H1 (cell line): ENCODE data around the gene ANP32D. TPM values are rescaled to one million over a fixed set of nuclear protein-coding genes. Genes with fewer than 3 reads are reported as not detected.

Source experiments
- CTCF ChIA-PET: fragments of 300-600 bp; sonication (Branson Sonifier 250); formaldehyde crosslinking; loops from one replicate; lab custom pipeline; 2021; ENCODE audit not compliant: partially characterized antibody; lab: Charles Lee
- POLR2A ChIA-PET: fragments of 300-600 bp; sonication (Branson Sonifier 250); formaldehyde crosslinking; loops from one replicate; lab custom pipeline; 2021; ENCODE audit warnings: inconsistent platforms; ENCODE audit not compliant: partially characterized antibody; lab: Charles Lee
- DNase-seq, 2 experiments: peaks; one replicate each; pipeline versions ENCODE4 v3.0.0 to v3.0.0-alpha.2; 2010 to 2022; ENCODE audit warnings: low spot score in 2 of 2, low read depth in 1 of 2, mixed read lengths in 1 of 2
- FAIRE-seq: peaks from 2 replicates; lab custom pipeline; 2011; peaks lifted over from hg19 to GRCh38; lab: Jason Lieb, UNC
- H2AFZ ChIP-seq: 2 replicates; pipeline ENCODE4 v1.8.1; 2012; ENCODE audit warnings: low read length, inconsistent platforms
- H2AK5ac ChIP-seq: 2 replicates; pipeline ENCODE4 v1.6.1; 2013; ENCODE audit warnings: low read depth, low read length
- H2BK120ac ChIP-seq: replicated peaks from 2 replicates; pipeline ENCODE3; 2013; ENCODE audit warnings: low read depth, low read length, inconsistent platforms
- H2BK12ac ChIP-seq: 2 replicates; pipeline ENCODE4 v1.6.1; 2013; ENCODE audit warnings: low read depth, low read length
- H2BK15ac ChIP-seq: 2 replicates; pipeline ENCODE4 v1.6.1; 2013; ENCODE audit warnings: low read length
- H2BK20ac ChIP-seq: 2 replicates; pipeline ENCODE4 v1.6.1; 2013; ENCODE audit warnings: low read length
- H2BK5ac ChIP-seq: 2 replicates; pipeline ENCODE4 v1.6.1; 2013; ENCODE audit warnings: low read depth, low read length
- H3K14ac ChIP-seq: 2 replicates; pipeline ENCODE4 v1.6.1; 2013; ENCODE audit warnings: inconsistent platforms; ENCODE audit not compliant: insufficient read length
- H3K18ac ChIP-seq: 2 replicates; pipeline ENCODE4 v1.6.1; 2013; ENCODE audit warnings: low read length; ENCODE audit errors: extremely low read depth
- H3K23ac ChIP-seq: 2 replicates; pipeline ENCODE4 v1.6.1; 2013; ENCODE audit warnings: inconsistent platforms; ENCODE audit not compliant: insufficient read length
- H3K23me2 ChIP-seq: 2 replicates; pipeline ENCODE4 v1.6.1; 2013; ENCODE audit warnings: low read depth, low read length
- H3K27ac ChIP-seq: 2 replicates; pipeline ENCODE4 v1.6.1; 2011; ENCODE audit warnings: low read depth, low read length, inconsistent platforms
- H3K27me3 ChIP-seq, 4 experiments: replicated peaks in 1 of 4; 1 replicate in 1 of 4; 2 replicates in 3 of 4; pipeline versions ENCODE4 v1.6.1 to v1.8.1; 2011 to 2013; ENCODE audit warnings: low read length in 3 of 4, mild to moderate bottlenecking in 3 of 4, inconsistent platforms in 2 of 4, mixed read lengths in 2 of 4, moderate library complexity in 1 of 4; ENCODE audit not compliant: control insufficient read depth in 3 of 4, insufficient read depth in 3 of 4; ENCODE audit errors: extremely low read depth in 1 of 4
- H3K36me3 ChIP-seq, 4 experiments: 2 replicates each; pipeline versions ENCODE4 v1.6.1 to v1.8.1; 2011 to 2013; ENCODE audit warnings: mild to moderate bottlenecking in 4 of 4, low read length in 3 of 4, moderate library complexity in 2 of 4, control low read depth in 1 of 4, inconsistent platforms in 1 of 4; ENCODE audit not compliant: insufficient read depth in 4 of 4, control insufficient read depth in 2 of 4
- H3K4ac ChIP-seq: replicated peaks from 2 replicates; pipeline ENCODE3; 2013; ENCODE audit warnings: low read length, low read depth, mixed read lengths, inconsistent platforms; ENCODE audit not compliant: insufficient read length
- H3K4me1 ChIP-seq, 4 experiments: replicated peaks in 1 of 4; 1 replicate in 1 of 4; 2 replicates in 3 of 4; pipeline versions ENCODE4 v1.6.1 to v1.8.1; 2011 to 2013; ENCODE audit warnings: low read length in 3 of 4, inconsistent platforms in 2 of 4, mixed read lengths in 1 of 4; ENCODE audit not compliant: insufficient read depth in 4 of 4, control insufficient read depth in 3 of 4
- H3K4me2 ChIP-seq, 2 experiments: 2 replicates each; pipeline versions ENCODE4 v1.6.1 to v1.8.1; 2011 to 2013; ENCODE audit warnings: low read depth in 2 of 2, low read length in 2 of 2, control low read depth in 1 of 2, inconsistent platforms in 1 of 2, mild to moderate bottlenecking in 1 of 2; ENCODE audit not compliant: insufficient read depth in 1 of 2
- H3K4me3 ChIP-seq, 4 experiments: fragments of 200-600, 300-600 bp in 1 of 4; sonication (generic), shearing (Covaris generic), sonication (Bioruptor Twin) in 1 of 4; 2 replicates each; pipeline versions ENCODE4 v1.5.1 to v1.8.1; 2011 to 2016; ENCODE audit warnings: low read length in 4 of 4, low read depth in 3 of 4, control low read depth in 2 of 4, inconsistent platforms in 2 of 4, mild to moderate bottlenecking in 2 of 4, mixed read lengths in 1 of 4, moderate library complexity in 1 of 4; ENCODE audit not compliant: insufficient read depth in 2 of 4; ENCODE audit errors: extremely low read depth in 1 of 4
- H3K56ac ChIP-seq: replicated peaks from 2 replicates; pipeline ENCODE3; 2013; ENCODE audit warnings: low read depth, mild to moderate bottlenecking, mixed read lengths, low read length, inconsistent platforms; ENCODE audit not compliant: insufficient read length
- H3K79me1 ChIP-seq: 2 replicates; pipeline ENCODE4 v1.6.1; 2013; ENCODE audit warnings: low read depth, low read length, control low read depth
- H3K79me2 ChIP-seq, 2 experiments: 2 replicates each; pipeline versions ENCODE4 v1.6.1 to v1.8.1; 2012 to 2013; ENCODE audit warnings: low read length in 2 of 2, mild to moderate bottlenecking in 2 of 2, inconsistent platforms in 1 of 2; ENCODE audit not compliant: insufficient read depth in 2 of 2, control insufficient read depth in 1 of 2
- H3K9ac ChIP-seq, 4 experiments: replicated peaks in 1 of 4; 1 replicate in 1 of 4; 2 replicates in 3 of 4; pipeline versions ENCODE4 v1.6.1 to v1.8.1; 2011 to 2013; ENCODE audit warnings: low read depth in 3 of 4, low read length in 3 of 4, control low read depth in 2 of 4, mild to moderate bottlenecking in 2 of 4, moderate library complexity in 2 of 4, inconsistent platforms in 1 of 4; ENCODE audit errors: extremely low read depth in 1 of 4
- H3K9me3 ChIP-seq, 2 experiments: 2 replicates each; pipeline versions ENCODE4 v1.6.1 to v1.8.1; 2012 to 2013; ENCODE audit warnings: mild to moderate bottlenecking in 2 of 2, moderate library complexity in 2 of 2, control low read depth in 1 of 2, inconsistent platforms in 1 of 2, low read depth in 1 of 2, low read length in 1 of 2, mixed read lengths in 1 of 2; ENCODE audit not compliant: insufficient read depth in 2 of 2
- H4K20me1 ChIP-seq, 2 experiments: replicated peaks in 1 of 2; 2 replicates each; pipeline versions ENCODE3 to v1.8.1; 2011 to 2013; ENCODE audit warnings: inconsistent platforms in 2 of 2, low read length in 2 of 2, mild to moderate bottlenecking in 1 of 2; ENCODE audit not compliant: insufficient read depth in 2 of 2, control insufficient read depth in 1 of 2
- H4K5ac ChIP-seq: 2 replicates; pipeline ENCODE4 v1.6.1; 2013; ENCODE audit warnings: low read length, low read depth, mixed read lengths, inconsistent platforms; ENCODE audit not compliant: insufficient read length
- H4K8ac ChIP-seq: 2 replicates; pipeline ENCODE4 v1.8.0; 2013; ENCODE audit warnings: mild to moderate bottlenecking, moderate library complexity, low read length, inconsistent platforms; ENCODE audit not compliant: insufficient read depth; ENCODE audit errors: extremely low read depth
- H4K91ac ChIP-seq: replicated peaks from 2 replicates; pipeline ENCODE3; 2013; ENCODE audit warnings: low read length, mixed read lengths, inconsistent platforms; ENCODE audit not compliant: insufficient read length
- CBX8 ChIP-seq: fragments of 300-800, 300-1000 bp; sonication (generic); IDR thresholded peaks from 2 replicates; pipeline ENCODE4 v1.7.1; 2016; ENCODE audit warnings: low read depth, low read length, borderline replicate concordance
- RAD21 ChIP-seq, 2 experiments: IDR thresholded peaks in 1 of 2; conservative IDR thresholded peaks in 1 of 2; 2 replicates each; pipeline ENCODE4 v1.6.1; 2011; ENCODE audit warnings: low read depth in 2 of 2, low read length in 2 of 2, improper control_type of control experiment in 1 of 2, inconsistent platforms in 1 of 2, mild to moderate bottlenecking in 1 of 2, moderate library complexity in 1 of 2
- TEAD4 ChIP-seq: IDR thresholded peaks from 2 replicates; pipeline ENCODE4 v1.6.1; 2012; ENCODE audit warnings: low read depth, low read length, inconsistent platforms, mixed read lengths
- WGBS, 2 experiments: shearing (Covaris generic) in 1 of 2; methylation state at CpG; one replicate each; pipeline versions ENCODE4 v1.1.6 to v1.1.7; 2013 to 2015; ENCODE audit warnings: low lambda C conversion rate in 2 of 2, mixed read lengths in 2 of 2, inconsistent platforms in 1 of 2, low coverage in 1 of 2, missing lambda C conversion rate in 1 of 2; ENCODE audit not compliant: insufficient replicate concordance in 2 of 2, insufficient coverage in 1 of 2, insufficient read length in 1 of 2; ENCODE audit errors: extremely low coverage in 1 of 2, missing lambda C conversion rate in 1 of 2; 5-methylcytosine and 5-hydroxymethylcytosine counted together
- polyA plus RNA-seq, 7 experiments: library from polyadenylated mRNA; depleted of rRNA in 3 of 7; stranded (reverse) in 5 of 7; unstranded in 2 of 7; fragments of >200 nt in 5 of 7; fragments of 200-250 nt in 2 of 7; gene quantifications; 1 replicate in 5 of 7; 2 replicates in 1 of 7; 4 replicates in 1 of 7; pipeline versions ENCODE4 v1.2.1 to v1.2.3, GENCODE V29; 2011 to 2013; ENCODE audit warnings: missing spikeins in 2 of 7, mixed read lengths in 2 of 7
- total RNA-seq: library from RNA; stranded (reverse); fragmentation: NEBNext Ultra II Directional; extraction: Animal tissue kit (Norgen Biotek cat#: 25700); gene quantifications from 2 replicates; pipeline ENCODE4 v1.2.1, GENCODE V29; 2021

Gene ANP32D
- total and polyA plus RNA-seq, 2 of the 8 experiments (the other 6 are each of a cell fraction or from before 2014, with no cell fraction given) = not detected

GRCh38 chr12:48514728-48515127 lies 42.4 kb downstream of the ANP32D start:
- Histone ChIP-seq H2AFZ (no peak overlapping the region), H3K14ac (no peak overlapping the region), H3K9me3 (peaks cover 12 to 26% of the 10 kb centered on the region in 2 experiments), H3K18ac (no peak overlapping the region), H3K9ac (no peak overlapping the region), H3K4me2 (no peak overlapping the region), H4K8ac (no peak overlapping the region), H4K20me1 (no peaks in the 10 kb centered on the region), H3K23ac (no peak overlapping the region), H2BK12ac (no peak overlapping the region), H3K36me3 (no peaks in the 10 kb centered on the region), H3K4me1 (no peaks in the 10 kb centered on the region), H2BK20ac (no peak overlapping the region), H2BK120ac (no peak overlapping the region), H3K79me2 (no peaks in the 10 kb centered on the region), H3K23me2 (no peaks in the 10 kb centered on the region), H4K91ac (no peak overlapping the region), H2AK5ac (no peak overlapping the region), H3K27me3 (no peaks in the 10 kb centered on the region), H3K79me1 (no peaks in the 10 kb centered on the region), H3K27ac (no peak overlapping the region), H3K4me3 (no peak overlapping the region), H2BK15ac (no peak overlapping the region), H4K5ac (no peak overlapping the region), H3K56ac (no peak overlapping the region), H2BK5ac (no peak overlapping the region), H3K4ac (no peak overlapping the region)
- FAIRE-seq (no peak), DNase-seq (no peak)
- TF ChIP-seq RAD21 (IDR thresholded peaks at IDR 0.05 in 1 of 2, conservative IDR thresholded peaks at IDR 0.05 in 1 of 2; ENCODE audit: low read depth in 2 of 2, low read length in 2 of 2) = no peak
- TF ChIP-seq TEAD4 = no peak
- TF ChIP-seq CBX8 = no peak
- WGBS, 2 experiments = 85% methylated on average over 1 of the region's 1 CpG; no CpG with 5 or more reads in 1 of the 2 experiments
- POLR2A ChIA-PET = no interaction called here
- CTCF ChIA-PET = no interaction called here
